GM10266 (cell line): ENCODE measurements around the gene EIPR1.

ENCODE experiments used
- DNase-seq: peaks from one replicate; pipeline ENCODE4 v3.0.0; 2012; ENCODE audit errors: extremely low spot score
- CTCF ChIP-seq: IDR thresholded peaks from 2 replicates; pipeline ENCODE4 v1.5.1; 2012; ENCODE audit warnings: mild to moderate bottlenecking, low read depth; ENCODE audit not compliant: control insufficient read depth, insufficient read depth; ENCODE audit errors: missing control alignments

EIPR1 gene

GRCh38 chr2:3260959-3261358 lies 116.7 kb downstream of the EIPR1 start:
- no peak for DNase-seq
- TF ChIP-seq CTCF: no peak

- no peak for DNase-seq
These were observed 119.8 kb downstream of the EIPR1 start for GRCh38 chr2:3257826-3258225.

GRCh38 chr2:3257166-3257565 lies 120.5 kb downstream of the EIPR1 start:
- DNase-seq: no peak
- no peak for TF ChIP-seq CTCF

More at GRCh38 chr2:3257826-3258225, 119.8 kb downstream of the EIPR1 start:
- TF ChIP-seq CTCF: no peak

- no peak for TF ChIP-seq CTCF
- DNase-seq: no peak
These were observed 121.0 kb downstream of the EIPR1 start for GRCh38 chr2:3256605-3257004.

- no peak for DNase-seq
- TF ChIP-seq CTCF: no peak
These were observed 121.5 kb downstream of the EIPR1 start for GRCh38 chr2:3256157-3256556.

GRCh38 chr2:3254442-3254941 lies 123.1 kb downstream of the EIPR1 start:
- TF ChIP-seq CTCF: no peak
- peak; percentile 57 for DNase-seq

GRCh38 chr2:3253913-3254441 lies 123.6 kb downstream of the EIPR1 start:
- TF ChIP-seq CTCF: no peak
- DNase-seq: no peak
